Measurements from ENCODE around the gene AGPAT3.

DNA sequence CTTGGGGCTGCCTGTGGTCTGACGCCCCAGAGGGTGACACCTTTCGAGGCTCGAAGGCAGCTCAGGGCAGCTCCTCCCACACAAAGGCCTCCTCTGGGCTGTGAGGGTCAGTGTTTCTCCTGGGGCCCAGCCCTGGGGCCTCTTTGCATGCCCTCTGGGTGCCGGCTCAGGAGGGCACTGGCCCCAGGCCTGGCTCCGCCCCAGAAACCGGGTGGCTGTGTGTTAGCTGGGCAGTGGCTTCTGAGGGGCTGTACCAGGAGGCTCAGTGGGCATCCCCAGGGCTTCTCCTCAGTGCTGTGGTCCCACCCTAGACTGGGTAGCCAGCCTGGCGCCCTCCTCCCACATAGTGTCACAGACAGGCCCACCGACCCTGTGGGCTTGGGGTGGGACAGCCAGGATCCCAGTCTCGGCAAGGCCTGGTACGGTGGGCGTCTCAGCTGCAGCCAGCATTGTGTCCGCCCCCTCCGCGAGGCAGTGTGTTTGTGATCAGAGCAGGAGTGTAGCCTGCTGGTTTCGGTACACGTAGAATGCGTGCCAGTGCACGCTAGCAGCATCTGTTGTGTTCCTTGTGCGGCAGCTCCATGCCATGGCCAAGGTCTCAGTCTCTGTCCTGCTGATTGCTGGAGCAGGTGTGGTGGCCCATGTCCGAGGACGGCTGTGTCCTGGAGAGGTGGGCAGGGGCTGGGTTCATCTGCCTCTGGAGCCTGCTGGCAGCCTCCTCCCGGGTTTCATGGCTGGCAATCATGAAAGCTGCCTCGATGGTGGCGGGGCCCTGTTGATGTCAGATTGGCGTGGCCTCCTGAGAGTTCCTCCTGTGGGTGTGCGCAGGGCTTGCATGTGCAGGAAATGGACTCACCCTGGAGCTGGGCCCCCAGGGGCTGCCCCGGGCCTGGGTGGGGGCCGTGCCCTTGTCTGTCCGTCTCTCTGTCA lies 47.6 kb upstream of the AGPAT3 start:
- TF ChIP-seq POLR2A (IDR thresholded peaks at IDR 0.05) (no peak), CTCF (IDR thresholded peaks at IDR 0.05) (no peak), EP300 (IDR thresholded peaks at IDR 0.05) (no peak)

Measured in ovary (tissue), 3 donors.